Putamen (tissue), 1 donor: ENCODE data around the gene BGN.

Experiments
- DNase-seq: peaks from one replicate; pipeline ENCODE4 v3.0.0-alpha.2; 2016; ENCODE audit warnings: low spot score

The BGN gene

GRCh38 chrX:153507484-153508178 lies 12.9 kb downstream of the BGN start:
- DNase-seq: peak; percentile 62

- DNase-seq: no peak
Observed at GRCh38 chrX:153509592-153509991, 14.8 kb downstream of the BGN start.

GRCh38 chrX:153510383-153510782 lies 15.6 kb downstream of the BGN start:
- DNase-seq: no peak

DNA sequence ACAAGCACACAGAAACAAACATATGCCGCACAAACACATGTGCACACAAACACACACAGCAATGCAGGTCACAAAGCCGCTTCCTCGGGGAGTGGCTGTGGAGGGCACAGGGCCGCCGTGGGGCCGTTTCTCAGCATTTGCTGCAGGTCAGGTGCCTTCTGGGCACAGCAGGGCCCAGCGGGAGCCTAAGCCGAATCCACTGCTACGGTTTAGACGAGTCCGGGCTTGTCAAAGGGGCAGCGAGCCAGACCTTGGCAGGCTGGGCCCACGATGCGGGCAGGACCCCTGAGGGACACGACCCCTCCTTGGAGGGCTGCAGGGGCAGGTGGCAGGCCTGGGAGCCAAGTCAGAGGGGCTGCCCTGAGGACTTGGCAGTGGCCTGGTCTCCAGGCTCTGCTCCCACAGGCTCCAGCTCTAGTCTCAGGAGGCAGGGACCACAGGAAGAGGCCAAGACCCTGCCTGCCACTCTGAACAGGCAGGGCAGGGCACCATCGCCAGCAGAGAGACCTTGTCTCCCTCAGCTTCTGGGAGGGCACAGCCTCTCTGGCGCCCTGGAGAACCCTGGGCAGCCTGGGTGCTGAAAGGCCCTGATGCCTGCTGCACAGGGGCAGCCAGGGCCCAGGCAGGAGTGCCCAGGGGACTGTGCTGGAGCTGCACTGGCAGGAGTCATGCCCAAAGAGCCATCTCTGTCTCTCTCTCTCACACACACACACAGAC lies 17.2 kb downstream of the BGN start:
- no peak for DNase-seq

- DNase-seq: no peak
Observed at GRCh38 chrX:153512501-153512893, 17.7 kb downstream of the BGN start.

- no peak for DNase-seq
Observed at GRCh38 chrX:153513265-153513664, 18.5 kb downstream of the BGN start.

DNA sequence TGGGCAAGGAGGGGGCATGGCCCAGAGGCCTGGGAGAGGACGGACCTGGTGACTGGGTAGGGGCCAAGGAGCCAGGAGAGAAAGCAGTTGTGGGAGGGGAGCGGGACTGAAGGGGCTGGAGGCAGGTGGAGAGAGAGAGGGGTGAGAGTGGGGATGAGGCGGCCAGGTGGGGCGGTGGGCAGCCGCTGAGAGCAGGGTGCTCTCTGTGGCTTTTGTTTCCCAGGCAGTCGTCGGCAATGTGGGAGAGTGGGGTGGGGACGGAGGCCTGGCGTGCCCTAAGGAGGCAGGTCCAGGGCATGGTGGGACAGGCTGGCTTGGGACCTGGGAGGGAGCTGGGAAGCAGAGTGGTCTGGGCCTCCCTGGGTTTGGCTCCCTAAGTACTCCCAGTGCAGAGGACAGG lies 19.5 kb downstream of the BGN start:
- DNase-seq: no peak

DNA sequence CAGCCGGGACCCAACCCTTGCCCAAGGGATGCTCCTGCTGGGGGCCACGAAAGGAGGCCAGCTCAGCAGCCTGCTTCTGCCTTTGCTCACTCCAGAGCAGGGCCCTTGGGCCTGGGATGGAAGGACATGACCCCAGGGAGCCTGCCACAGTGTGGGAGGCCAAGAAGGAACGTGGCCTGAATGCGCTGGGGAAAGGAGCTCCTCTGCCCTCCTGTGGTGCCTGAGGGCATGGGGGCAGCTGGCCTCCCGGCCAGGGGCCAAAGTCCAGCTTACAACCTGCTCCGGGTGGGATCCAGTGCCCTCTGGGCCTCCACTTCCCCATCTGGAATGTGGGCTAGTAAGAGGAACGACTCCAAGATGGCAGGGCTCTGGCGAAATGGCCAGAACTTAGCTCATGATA lies 20.7 kb downstream of the BGN start:
- DNase-seq: no peak

GRCh38 chrX:153516073-153516472 lies 21.3 kb downstream of the BGN start:
- no peak for DNase-seq

DNA sequence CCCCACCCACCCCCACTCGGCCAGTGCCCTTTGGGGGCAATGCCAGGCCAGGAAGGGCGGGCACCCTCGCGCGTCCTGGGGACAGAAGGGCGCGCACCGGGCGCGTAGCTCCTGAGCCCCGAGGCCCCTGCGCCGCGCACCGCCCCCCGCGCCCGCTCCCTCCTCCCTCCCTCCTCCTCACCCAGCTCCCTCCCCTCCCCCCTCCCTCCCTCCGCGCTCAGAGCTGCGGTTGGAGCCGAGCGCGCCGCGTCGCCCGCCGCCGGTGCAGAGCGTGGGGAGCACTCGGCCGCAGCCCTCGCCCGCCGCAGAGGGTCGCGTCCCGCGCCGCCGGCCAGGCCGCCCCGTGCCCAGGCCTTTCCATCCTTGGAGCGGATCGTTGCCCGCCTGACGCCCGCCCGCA lies 22.6 kb downstream of the BGN start, which contains the start of gene ATP2B3:
Gene ATP2B3, plus strand, starts transcription at position 220 of the 400 bp plus-strand sequence. CDS start 18,606 bp downstream, outside the sequence.
- DNase-seq: no peak

- DNase-seq: no peak
Observed at GRCh38 chrX:153517946-153518834, 23.4 kb downstream of the BGN start.

DNA sequence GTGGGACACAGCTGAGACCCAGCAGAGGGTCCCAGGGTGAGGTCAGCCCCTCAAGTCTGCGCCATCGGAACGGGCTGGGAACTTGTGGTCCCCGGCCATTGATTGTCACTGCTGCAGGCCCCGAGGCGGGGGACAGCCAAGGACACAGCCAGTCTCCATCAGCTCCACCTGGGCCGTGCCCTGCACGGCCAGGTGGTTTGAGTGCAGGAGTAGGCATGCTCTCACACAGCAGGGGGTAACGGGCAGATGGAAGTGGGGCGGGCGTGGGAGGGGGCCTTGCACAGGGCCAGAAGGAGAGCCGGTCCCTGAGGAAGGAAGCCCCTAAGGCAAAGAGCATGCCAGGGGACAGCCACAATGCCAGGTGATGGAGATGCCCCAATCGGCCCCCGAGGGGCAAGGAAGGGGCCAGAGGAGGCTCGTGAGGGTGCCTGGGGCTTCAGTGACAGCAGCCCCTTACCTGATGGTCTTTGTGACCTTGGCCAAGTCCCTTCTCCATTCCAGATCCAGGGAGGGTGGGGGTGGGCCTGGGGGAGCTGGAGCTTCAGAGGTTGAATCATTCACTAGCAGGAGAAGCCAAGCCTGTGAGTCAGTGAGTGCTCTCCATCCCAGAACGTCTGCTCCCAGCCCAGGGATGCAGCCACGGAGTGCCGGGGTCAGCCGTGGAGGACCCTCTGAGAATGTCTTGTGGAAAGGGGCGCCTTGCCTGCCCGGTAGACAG lies 24.9 kb downstream of the BGN start:
- no peak for DNase-seq

DNA sequence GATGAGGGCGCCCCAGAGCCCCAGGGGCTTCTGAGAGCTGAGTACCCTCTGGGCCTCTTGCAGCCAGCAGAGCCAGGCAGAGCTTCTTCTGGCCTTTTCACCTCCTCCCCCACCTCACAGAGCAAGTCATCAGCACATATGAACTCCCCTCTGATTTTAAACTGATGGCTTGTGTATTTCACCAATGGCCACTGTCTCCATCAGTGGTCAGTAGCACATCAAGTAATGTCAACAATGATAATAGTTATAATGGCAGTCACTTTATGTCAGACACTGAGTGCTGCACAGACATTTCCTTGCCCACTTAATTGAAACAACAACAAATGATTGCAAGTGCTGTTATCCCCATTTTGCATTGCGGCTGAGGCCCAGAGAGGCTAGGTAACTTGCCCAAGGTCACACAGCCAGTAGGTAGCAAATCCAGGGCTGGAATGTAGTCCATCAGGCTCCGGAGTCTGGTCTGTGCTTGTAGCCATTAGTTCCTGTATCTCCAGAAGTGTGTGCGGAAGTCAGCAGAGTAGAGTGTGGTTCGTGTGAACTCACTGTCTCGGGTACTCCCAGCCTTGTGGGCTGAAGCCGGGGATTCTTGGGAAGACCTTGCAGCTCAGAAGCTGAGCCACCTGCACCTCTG lies 25.6 kb downstream of the BGN start:
- DNase-seq: no peak

DNA sequence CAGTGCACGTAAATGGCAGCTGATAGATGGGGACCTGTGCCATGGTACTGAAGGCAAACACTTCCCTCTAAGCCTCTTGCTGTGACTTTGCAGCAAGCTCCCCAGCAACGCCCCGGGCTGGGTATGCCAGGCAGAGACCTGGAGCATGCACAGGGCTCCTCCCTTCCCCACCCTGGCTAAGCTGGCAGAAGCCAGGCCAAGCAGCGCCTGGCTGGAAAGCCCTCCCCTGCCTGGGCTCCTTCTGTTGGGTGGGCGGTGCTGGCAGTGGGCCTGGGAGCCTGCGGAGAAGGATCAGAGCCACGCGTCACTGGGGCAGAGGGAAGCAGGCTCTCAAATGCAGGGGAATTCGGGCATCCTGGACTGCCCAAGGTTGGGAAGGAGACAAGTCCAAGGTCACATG lies 26.3 kb downstream of the BGN start:
- DNase-seq: no peak

GRCh38 chrX:153522259-153522658 lies 27.5 kb downstream of the BGN start:
- DNase-seq: no peak

DNA sequence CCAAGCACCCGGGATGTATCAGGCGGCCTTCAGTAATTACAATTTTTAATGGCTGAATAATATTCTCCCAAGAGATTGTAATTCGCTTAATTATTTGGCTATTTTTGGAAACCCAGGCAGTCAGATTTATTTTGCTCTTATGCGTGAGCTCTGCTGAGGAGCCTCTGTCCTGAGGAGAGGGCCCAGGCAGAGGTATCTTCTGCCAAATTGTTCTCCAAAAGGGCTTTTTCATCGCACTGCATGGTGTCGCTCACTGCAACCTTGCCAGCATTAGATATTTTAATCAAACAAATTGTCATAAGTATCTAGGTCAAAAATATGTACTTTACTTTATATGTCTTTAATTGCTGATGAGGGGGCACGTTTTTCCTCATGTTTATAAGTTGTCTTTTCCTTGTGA lies 28.5 kb downstream of the BGN start:
- DNase-seq: no peak

DNA sequence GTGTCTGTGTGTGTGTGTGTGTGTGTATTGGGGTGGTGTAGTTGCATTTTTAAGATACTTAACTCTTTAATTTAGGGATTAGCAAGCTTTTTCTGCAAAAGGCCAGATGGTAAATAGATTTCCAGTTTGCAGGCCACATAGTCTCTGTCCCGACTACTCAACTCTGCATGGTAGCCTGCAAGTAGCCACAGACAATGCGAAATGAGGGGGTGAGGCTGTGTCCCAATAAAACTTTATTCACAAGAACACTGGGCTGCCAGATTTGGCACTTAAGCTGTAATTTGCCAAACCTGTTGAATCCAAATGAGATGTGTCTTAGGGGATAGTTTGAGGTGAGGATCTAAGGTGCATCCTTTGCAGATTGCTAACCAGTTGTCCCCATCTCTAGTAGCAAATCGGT lies 29.5 kb downstream of the BGN start:
- DNase-seq: no peak

GRCh38 chrX:153525451-153525850 lies 30.7 kb downstream of the BGN start:
- no peak for DNase-seq

DNA sequence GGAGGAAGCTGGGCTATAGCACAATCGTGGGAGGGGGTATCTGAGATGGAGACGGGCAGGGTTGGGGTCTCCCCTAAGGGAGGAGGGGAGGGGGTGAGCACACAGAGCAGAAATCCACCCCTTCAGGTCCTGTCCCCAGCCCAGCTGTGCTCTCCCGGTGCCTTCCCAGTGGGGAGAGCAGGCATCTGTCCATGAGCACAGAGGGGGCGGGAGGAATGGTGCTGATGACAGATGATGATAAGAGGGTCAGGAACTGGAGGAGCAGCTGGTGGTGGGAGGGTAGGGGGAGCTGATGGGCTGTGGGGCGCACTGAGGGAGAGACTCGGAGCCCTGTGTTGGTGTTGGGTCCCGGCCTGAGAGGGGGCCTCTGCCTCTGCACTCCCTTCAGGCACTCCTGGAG lies 31.3 kb downstream of the BGN start:
- no peak for DNase-seq

DNA sequence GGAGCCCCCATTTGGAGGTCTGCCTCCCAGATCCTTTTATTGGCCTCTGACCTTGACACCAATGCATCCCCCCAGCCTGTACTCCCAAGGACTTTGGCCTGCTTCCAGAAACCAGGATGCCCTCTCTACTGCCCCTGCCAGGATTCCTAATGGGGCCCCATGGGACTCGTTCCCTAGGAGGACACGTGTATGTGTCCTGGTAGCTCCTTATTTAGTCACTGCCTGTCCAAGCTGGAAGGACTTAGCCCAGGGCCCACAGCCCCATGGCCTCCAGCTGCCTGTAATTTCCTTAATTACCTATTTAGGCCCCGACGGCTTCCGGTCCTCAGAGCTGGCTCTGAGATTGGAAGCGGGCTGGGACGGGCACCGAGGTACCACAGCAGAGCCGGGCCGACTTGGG lies 32.0 kb downstream of the BGN start:
- DNase-seq: no peak

GRCh38 chrX:153527208-153527607 lies 32.4 kb downstream of the BGN start:
- DNase-seq: no peak
